Thyroid gland (tissue), 4 donors: ENCODE measurements around the gene GPRIN3. TPM values are rescaled to one million over a fixed set of nuclear protein-coding genes. Genes with fewer than 3 reads are reported as not detected.

Source experiments
- DNase-seq, 2 donors: peaks; one replicate each; pipeline ENCODE4 v3.0.0-alpha.2; 2019
- H3K27ac ChIP-seq, 3 donors: fragments of 200-600 bp; sonication (generic); 1 replicate in 2 of 3; 2 replicates in 1 of 3; pipeline ENCODE4 v1.5.1; 2016 to 2019; ENCODE audit warnings: mild to moderate bottlenecking in 1 of 3, moderate library complexity in 1 of 3
- H3K27me3 ChIP-seq: fragments of 200-600 bp; sonication (generic); one replicate; pipeline ENCODE4 v1.5.1; 2019
- H3K36me3 ChIP-seq, 2 donors: fragments of 200-600 bp; sonication (generic); one replicate each; pipeline ENCODE4 v1.5.1; 2016 to 2019
- H3K4me1 ChIP-seq, 2 donors: fragments of 200-600 bp; sonication (generic); one replicate each; pipeline ENCODE4 v1.5.1; 2017 to 2019
- H3K4me3 ChIP-seq, 3 donors: fragments of 200-600 bp; sonication (generic); replicated peaks in 1 of 3; 1 replicate in 2 of 3; 2 replicates in 1 of 3; pipeline ENCODE4 v1.5.1; 2016; ENCODE audit warnings: mild to moderate bottlenecking in 1 of 3
- H3K9me3 ChIP-seq: fragments of 200-600 bp; sonication (generic); one replicate; pipeline ENCODE4 v1.5.1; 2017
- POLR2A ChIP-seq, 2 donors: fragments of 450-650 bp; IDR thresholded peaks; one replicate each; pipeline ENCODE4 v1.6.1; 2017; ENCODE audit warnings: antibody characterized with exemption in 2 of 2, mild to moderate bottlenecking in 2 of 2, moderate library complexity in 1 of 2
- WGBS, 2 donors: methylation state at CpG; one replicate each; pipeline ENCODE4 v1.1.5; 2017; 5-methylcytosine and 5-hydroxymethylcytosine counted together
- intact Hi-C: fragments of 100-400 bp; cut with DNase I; formaldehyde crosslinking; loops from one replicate; pipeline ENCODE4 v1.15.1; 2023
- total RNA-seq, 4 donors: library from RNA; depleted of rRNA; stranded (reverse); fragments of >200 nt; gene quantifications; one replicate each; pipeline ENCODE4 v1.2.3, GENCODE V29; 2016
- TF ChIP-seq, protein P1 (sequence below), 6 experiments: fragments of 200-600 bp in 3 of 6; fragments of 450-650 bp in 3 of 6; sonication (generic) in 3 of 6; IDR thresholded peaks; one replicate each; pipeline ENCODE4 v1.5.1; 2016 to 2019; ENCODE audit warnings: antibody characterized with exemption in 6 of 6, mild to moderate bottlenecking in 2 of 6, inconsistent platforms in 1 of 6, moderate library complexity in 1 of 6

GPRIN3 gene
- total RNA-seq, 4 donors from 2014 or later: 1.2 to 7.5 (median 4.0) TPM

GRCh38 chr4:89221167-89221867 lies 86.3 kb downstream of the GPRIN3 start:
- H3K9me3 ChIP-seq: no peaks in the 10 kb centered on the region
- no peak overlapping the region for H3K4me3 ChIP-seq
- no peak for TF ChIP-seq POLR2A (IDR thresholded peaks at IDR 0.05)
- TF ChIP-seq, protein P1, sequence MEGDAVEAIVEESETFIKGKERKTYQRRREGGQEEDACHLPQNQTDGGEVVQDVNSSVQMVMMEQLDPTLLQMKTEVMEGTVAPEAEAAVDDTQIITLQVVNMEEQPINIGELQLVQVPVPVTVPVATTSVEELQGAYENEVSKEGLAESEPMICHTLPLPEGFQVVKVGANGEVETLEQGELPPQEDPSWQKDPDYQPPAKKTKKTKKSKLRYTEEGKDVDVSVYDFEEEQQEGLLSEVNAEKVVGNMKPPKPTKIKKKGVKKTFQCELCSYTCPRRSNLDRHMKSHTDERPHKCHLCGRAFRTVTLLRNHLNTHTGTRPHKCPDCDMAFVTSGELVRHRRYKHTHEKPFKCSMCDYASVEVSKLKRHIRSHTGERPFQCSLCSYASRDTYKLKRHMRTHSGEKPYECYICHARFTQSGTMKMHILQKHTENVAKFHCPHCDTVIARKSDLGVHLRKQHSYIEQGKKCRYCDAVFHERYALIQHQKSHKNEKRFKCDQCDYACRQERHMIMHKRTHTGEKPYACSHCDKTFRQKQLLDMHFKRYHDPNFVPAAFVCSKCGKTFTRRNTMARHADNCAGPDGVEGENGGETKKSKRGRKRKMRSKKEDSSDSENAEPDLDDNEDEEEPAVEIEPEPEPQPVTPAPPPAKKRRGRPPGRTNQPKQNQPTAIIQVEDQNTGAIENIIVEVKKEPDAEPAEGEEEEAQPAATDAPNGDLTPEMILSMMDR (IDR thresholded peaks at IDR 0.05): no peak
- no peak for DNase-seq
- 81 to 83% methylated on average over 2 of the region's 2 CpGs for WGBS, 2 donors
- intact Hi-C loops: loop anchor here (5.0 kb wide), 1 partner anchor 64 kb away; no protein-coding TSS in a partner anchor
- H3K36me3 ChIP-seq: no peaks in the 10 kb centered on the region
- no peaks in the 10 kb centered on the region for H3K27me3 ChIP-seq
- no peak overlapping the region for H3K27ac ChIP-seq
- no peaks in the 10 kb centered on the region for H3K4me1 ChIP-seq

GRCh38 chr4:89218587-89218986 lies 89.0 kb downstream of the GPRIN3 start:
- 83 to 88% methylated on average over 1 of the region's 1 CpG for WGBS, 2 donors
- Histone ChIP-seq H3K4me1 (no peaks in the 10 kb centered on the region), H3K9me3 (no peaks in the 10 kb centered on the region), H3K4me3 (no peak overlapping the region), H3K27ac (no peak overlapping the region), H3K27me3 (no peaks in the 10 kb centered on the region), H3K36me3 (no peaks in the 10 kb centered on the region)
- intact Hi-C loops: no loop called here
- TF ChIP-seq, protein P1 (IDR thresholded peaks at IDR 0.05): no peak
- TF ChIP-seq POLR2A (IDR thresholded peaks at IDR 0.05): no peak
- no peak for DNase-seq

- 86 to 87% methylated on average over 1 of the region's 1 CpG for WGBS, 2 donors
- no peaks in the 10 kb centered on the region for H3K36me3 ChIP-seq
- no peak overlapping the region for H3K27ac ChIP-seq
- H3K27me3 ChIP-seq: no peaks in the 10 kb centered on the region
- TF ChIP-seq, protein P1 (IDR thresholded peaks at IDR 0.05): no peak
- no peak for TF ChIP-seq POLR2A (IDR thresholded peaks at IDR 0.05)
- no peaks in the 10 kb centered on the region for H3K4me1 ChIP-seq
- intact Hi-C loops: no loop called here
- H3K4me3 ChIP-seq: no peak overlapping the region
- H3K9me3 ChIP-seq: no peaks in the 10 kb centered on the region
- no peak for DNase-seq
Observed at GRCh38 chr4:89217604-89218003, 90.0 kb downstream of the GPRIN3 start.

DNA sequence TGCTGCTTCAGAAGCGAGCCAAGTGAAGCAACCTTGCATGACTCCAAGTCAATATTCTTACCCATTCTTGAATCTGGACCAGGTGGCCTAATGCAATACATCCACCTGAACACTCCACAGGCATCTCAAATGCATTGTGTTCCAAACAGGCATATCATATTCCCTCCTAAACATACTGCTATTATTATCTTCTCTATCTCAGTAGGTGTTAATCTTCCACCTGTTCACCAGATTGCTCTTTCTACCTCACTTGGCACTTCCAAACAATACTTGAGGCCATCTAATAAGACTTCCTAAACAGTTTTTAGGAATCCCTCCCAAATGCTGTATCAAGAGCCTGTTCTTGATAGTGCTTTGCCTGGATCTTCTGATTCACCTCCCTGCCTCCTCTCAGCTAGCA lies 90.7 kb downstream of the GPRIN3 start:
- no peak for DNase-seq
- H3K4me1 ChIP-seq: no peaks in the 10 kb centered on the region
- no peaks in the 10 kb centered on the region for H3K27me3 ChIP-seq
- intact Hi-C loops: no loop called here
- H3K9me3 ChIP-seq: no peaks in the 10 kb centered on the region
- WGBS, 2 donors: 93 to 100% methylated on average over 1 of the region's 1 CpG
- no peaks in the 10 kb centered on the region for H3K36me3 ChIP-seq
- TF ChIP-seq, protein P1 (IDR thresholded peaks at IDR 0.05): no peak
- no peak for TF ChIP-seq POLR2A (IDR thresholded peaks at IDR 0.05)
- H3K4me3 ChIP-seq: no peak overlapping the region
- no peak overlapping the region for H3K27ac ChIP-seq

DNA sequence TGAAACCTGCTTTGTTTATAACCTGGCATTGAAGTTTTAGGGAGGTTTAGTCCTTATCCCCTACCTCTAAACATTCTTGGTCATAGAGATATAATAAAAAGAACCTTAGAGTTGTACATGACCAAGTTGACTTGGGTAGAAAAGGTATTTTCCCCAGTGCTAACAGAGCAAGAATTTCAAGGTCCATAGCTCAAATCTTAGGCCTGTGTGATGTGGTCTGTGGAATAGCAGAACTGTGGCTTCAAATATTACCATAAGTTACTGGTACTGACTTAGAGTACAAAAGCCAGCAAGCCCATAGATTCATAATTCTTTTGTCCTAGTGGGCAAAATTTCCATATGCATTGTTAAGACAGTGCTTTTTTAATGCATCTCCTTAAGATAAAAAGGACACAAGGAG lies 91.2 kb downstream of the GPRIN3 start:
- Histone ChIP-seq H3K4me1 (no peaks in the 10 kb centered on the region), H3K36me3 (no peaks in the 10 kb centered on the region), H3K4me3 (no peak overlapping the region), H3K9me3 (no peaks in the 10 kb centered on the region), H3K27me3 (no peaks in the 10 kb centered on the region), H3K27ac (no peak overlapping the region)
- DNase-seq: no peak
- TF ChIP-seq POLR2A (IDR thresholded peaks at IDR 0.05): no peak
- TF ChIP-seq, protein P1 (IDR thresholded peaks at IDR 0.05): no peak
- intact Hi-C loops: no loop called here
